Activated T-helper 17 cell treated with anti-CD3 and anti-CD28 coated beads, Interleukin-2, amount 50 U/mL, for 72 hours (primary cell): ENCODE measurements around the gene VPS54. TPM values are rescaled to one million over a fixed set of nuclear protein-coding genes. Genes with fewer than 3 reads are reported as not detected.

Experiments
- ATAC-seq: fragments of 150-1000 bp; cut with Tn5 transposase; replicated peaks from 2 replicates; pipeline ENCODE4 v1.10.0; 2021; ENCODE audit warnings: mild to moderate bottlenecking, moderate library complexity
- H3K27ac Mint-ChIP-seq: one replicate; pipeline ENCODE4 v1.8.0; 2022; ENCODE audit warnings: mixed read lengths
- H3K27me3 Mint-ChIP-seq: one replicate; pipeline ENCODE4 v1.8.0; 2022; ENCODE audit warnings: mixed read lengths
- H3K36me3 Mint-ChIP-seq: one replicate; pipeline ENCODE4 v1.8.0; 2022; ENCODE audit warnings: low read depth, mild to moderate bottlenecking, mixed read lengths
- H3K4me1 Mint-ChIP-seq: one replicate; pipeline ENCODE4 v1.8.0; 2022; ENCODE audit warnings: mixed read lengths
- H3K4me3 Mint-ChIP-seq: one replicate; pipeline ENCODE4 v1.8.0; 2022; ENCODE audit warnings: mild to moderate bottlenecking, mixed read lengths
- H3K9me3 Mint-ChIP-seq: one replicate; pipeline ENCODE4 v1.8.0; 2022; ENCODE audit warnings: mixed read lengths
- total RNA-seq, 2 donors: library from RNA; stranded (reverse); gene quantifications; one replicate each; pipeline ENCODE4 v1.2.3, GENCODE V29; 2022

Gene VPS54
- total RNA-seq, 2 donors from 2014 or later, result 7.9 to 13.7 TPM

DNA sequence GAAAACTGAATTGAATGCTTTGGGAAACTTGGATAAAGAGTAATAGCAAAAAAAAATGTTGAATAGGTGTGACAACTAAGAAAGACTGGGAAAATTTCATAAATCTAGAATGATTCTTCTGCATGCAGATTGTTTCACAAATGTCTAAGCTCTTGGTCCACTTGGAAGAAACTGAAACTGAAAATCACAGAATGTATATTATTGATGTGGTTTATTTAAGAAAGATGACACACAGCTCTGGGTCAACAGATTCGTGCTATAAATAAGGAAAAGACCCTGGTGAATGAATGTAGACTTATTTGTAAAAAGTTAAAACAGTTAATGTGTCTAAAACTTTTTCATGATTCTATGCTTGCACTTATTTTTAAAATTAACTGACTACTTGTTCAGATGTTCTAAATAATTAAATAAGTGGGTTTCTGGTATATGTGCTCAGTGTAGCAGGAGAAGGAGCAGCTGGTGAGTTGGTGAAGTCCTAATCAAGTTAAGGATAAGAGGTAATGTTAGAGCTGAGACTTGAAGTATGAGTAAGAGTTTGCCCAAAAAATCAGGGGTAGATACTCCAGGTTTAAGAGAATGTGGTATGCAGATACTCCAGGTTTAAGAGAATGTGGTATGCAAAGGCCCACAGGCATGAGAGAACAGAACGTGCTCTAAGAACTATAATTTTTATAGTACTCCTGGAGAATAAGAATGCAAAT lies 153.1 kb downstream of the VPS54 start:
- H3K36me3 Mint-ChIP-seq, result peaks cover 83% of the 10 kb centered on the region
- peaks cover 28% of the 10 kb centered on the region for H3K4me1 Mint-ChIP-seq
- ATAC-seq, result peak; percentile 56
- H3K27ac Mint-ChIP-seq, result peak overlapping the region; percentile 67
- no peak overlapping the region for H3K4me3 Mint-ChIP-seq
- H3K27me3 Mint-ChIP-seq, result no peaks in the 10 kb centered on the region
- H3K9me3 Mint-ChIP-seq, result no peaks in the 10 kb centered on the region

DNA sequence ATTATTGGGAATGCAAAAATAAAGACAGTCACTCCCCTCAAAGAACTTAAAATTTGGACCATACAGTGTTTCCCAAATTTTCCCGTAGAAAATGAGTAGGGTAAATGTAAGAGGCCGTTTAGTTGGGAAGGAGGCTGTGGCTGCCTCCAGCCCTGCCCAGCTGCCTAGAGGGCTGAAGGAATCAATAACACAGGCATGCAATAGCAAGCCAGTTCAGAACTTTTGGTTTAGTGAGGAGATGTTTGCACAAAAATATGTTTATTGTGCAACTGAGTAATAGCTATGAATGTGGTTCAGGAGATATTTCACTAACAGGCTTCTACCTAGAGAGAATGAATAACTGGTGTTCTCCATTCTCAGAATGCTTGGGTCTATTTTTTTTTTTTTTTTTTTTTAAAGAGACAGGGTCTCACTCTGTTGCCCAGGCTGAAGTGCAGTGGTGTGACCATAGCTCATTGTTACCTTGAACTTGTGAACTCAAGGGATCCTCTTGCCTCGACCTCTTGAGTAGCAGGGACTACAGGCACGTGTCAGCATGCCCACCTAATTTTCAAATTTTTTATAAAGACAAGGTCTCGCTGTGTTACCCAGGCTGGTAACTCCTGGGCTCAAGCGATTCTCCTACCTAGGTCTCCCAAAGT lies 153.9 kb downstream of the VPS54 start:
- Mint-ChIP-seq H3K27ac (no peak overlapping the region), H3K4me1 (peaks cover 32% of the 10 kb centered on the region), H3K27me3 (no peaks in the 10 kb centered on the region), H3K4me3 (no peak overlapping the region), H3K36me3 (peaks cover 86% of the 10 kb centered on the region), H3K9me3 (no peaks in the 10 kb centered on the region)
- ATAC-seq, result peak; percentile 13

DNA sequence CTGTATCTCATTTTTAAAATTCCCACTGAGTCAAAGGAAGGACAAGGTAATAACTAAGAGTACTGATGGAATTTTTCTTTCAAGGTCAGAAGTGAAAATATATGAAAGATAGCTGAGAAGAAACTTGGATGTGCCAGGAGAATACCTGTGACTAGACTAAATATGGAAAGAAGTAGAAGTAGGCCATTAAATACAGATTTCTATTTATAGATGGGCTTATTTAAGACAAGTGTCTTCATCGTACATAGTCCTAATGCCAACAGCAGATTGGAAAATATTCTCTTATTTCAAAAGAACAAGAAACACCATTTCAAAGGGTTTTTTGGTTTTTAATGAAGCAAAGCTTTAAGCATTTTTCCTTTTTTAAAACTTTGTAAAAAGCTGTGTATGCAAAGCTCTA lies 155.5 kb downstream of the VPS54 start:
- Mint-ChIP-seq H3K36me3 (peaks cover 90% of the 10 kb centered on the region), H3K4me1 (peaks cover 32% of the 10 kb centered on the region), H3K9me3 (no peaks in the 10 kb centered on the region), H3K27ac (peak overlapping the region; percentile 79), H3K4me3 (no peak overlapping the region), H3K27me3 (no peaks in the 10 kb centered on the region)
- no peak for ATAC-seq

DNA sequence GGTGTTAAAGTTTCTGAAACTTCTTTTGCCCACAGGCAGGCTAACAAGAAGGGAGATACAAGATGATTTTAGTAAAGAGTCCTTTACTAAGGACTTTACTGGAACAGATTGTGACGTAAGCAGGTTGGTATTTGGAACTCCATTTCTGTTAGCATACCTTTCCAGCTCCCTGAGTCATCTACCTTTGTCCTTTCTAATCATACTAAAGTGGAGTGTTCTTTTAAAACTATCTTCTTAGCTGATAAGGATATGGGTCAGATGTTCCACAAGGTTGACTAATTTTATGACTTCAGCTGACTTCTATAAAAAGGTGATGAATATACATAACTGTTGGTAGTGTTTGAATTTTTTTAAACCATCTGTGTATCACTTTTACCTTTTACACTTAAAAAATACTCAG lies 156.4 kb downstream of the VPS54 start:
- H3K27me3 Mint-ChIP-seq, result no peaks in the 10 kb centered on the region
- H3K36me3 Mint-ChIP-seq, result peaks cover 90% of the 10 kb centered on the region
- ATAC-seq, result peak; percentile 82
- H3K4me1 Mint-ChIP-seq, result peaks cover 35% of the 10 kb centered on the region
- peak overlapping the region; percentile 79 for H3K27ac Mint-ChIP-seq
- H3K4me3 Mint-ChIP-seq, result peak overlapping the region; percentile 54
- no peaks in the 10 kb centered on the region for H3K9me3 Mint-ChIP-seq

DNA sequence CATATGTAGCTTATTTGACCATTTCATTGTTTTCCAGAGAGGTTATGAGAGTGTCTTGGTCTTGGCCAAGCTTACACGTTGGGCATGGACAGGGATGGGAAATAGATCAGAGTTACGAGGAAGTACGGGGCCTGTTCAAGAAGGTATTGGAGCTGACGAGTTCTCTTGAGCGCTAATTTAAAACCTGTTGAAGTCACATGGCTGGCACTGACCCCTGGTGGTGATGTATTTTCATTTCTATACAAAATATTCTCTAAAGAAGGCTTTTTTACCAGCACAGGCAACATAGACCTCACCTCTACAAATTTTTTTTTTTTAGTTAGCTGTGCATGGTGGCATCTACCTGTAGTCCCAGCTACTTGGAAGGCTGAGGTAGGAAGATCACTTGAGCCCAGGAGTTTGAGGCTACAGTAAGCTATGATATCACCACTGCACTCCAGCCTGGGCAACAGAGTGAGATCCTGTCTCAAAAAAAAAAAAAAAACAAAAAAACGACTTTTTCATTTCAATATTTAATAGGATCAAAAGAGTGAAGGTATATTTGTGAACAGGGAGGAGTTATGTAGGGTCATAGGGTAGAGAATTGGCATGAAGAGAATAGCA lies 157.9 kb downstream of the VPS54 start:
- Mint-ChIP-seq H3K4me1 (peaks cover 33% of the 10 kb centered on the region), H3K36me3 (peaks cover 96% of the 10 kb centered on the region), H3K9me3 (no peaks in the 10 kb centered on the region), H3K4me3 (no peak overlapping the region), H3K27ac (peak overlapping the region; percentile 68), H3K27me3 (no peaks in the 10 kb centered on the region)
- peak; percentile 15 for ATAC-seq

DNA sequence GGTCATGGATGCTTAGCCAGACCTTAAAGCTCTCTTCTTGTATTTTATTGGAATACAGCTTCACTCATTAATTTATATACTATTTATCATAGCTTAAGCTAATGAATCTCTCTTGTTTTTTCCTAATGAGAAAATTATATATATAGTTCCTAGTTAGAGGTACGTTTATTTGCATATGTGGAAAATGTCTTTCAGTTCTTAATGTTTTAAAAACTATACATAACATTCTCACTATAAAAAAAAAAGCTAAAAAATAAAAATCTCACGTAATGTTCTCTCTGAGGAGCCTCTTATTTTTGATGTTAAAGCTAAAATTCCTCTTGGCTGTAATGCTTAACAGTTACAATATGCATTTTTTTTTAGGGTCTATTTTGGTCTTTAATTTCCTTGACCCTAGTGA lies 160.9 kb downstream of the VPS54 start:
- Mint-ChIP-seq H3K4me3 (no peak overlapping the region), H3K4me1 (peaks cover 38% of the 10 kb centered on the region), H3K36me3 (peaks cover 78% of the 10 kb centered on the region), H3K9me3 (no peaks in the 10 kb centered on the region), H3K27me3 (no peaks in the 10 kb centered on the region), H3K27ac (peak overlapping the region; percentile 52)
- ATAC-seq, result no peak

DNA sequence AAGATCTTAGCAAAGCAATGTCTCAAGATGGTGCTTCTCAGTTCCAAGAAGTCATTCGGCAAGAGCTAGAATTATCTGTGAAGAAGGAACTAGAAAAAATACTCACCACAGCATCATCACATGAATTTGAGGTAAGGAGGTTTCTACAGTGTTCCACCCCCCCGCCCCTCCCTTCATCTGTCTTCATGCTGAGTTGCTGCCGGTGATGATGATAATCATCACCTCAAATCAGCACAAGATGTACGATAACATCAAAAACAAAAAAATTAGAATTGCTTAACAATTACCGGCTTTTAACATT lies 163.0 kb downstream of the VPS54 start:
- peaks cover 4% of the 10 kb centered on the region for H3K9me3 Mint-ChIP-seq
- no peaks in the 10 kb centered on the region for H3K27me3 Mint-ChIP-seq
- H3K36me3 Mint-ChIP-seq, result peaks cover 62% of the 10 kb centered on the region
- peak overlapping the region; percentile 65 for H3K27ac Mint-ChIP-seq
- peaks cover 49% of the 10 kb centered on the region for H3K4me1 Mint-ChIP-seq
- H3K4me3 Mint-ChIP-seq, result peak overlapping the region; percentile 78
- peak; percentile 95 for ATAC-seq

DNA sequence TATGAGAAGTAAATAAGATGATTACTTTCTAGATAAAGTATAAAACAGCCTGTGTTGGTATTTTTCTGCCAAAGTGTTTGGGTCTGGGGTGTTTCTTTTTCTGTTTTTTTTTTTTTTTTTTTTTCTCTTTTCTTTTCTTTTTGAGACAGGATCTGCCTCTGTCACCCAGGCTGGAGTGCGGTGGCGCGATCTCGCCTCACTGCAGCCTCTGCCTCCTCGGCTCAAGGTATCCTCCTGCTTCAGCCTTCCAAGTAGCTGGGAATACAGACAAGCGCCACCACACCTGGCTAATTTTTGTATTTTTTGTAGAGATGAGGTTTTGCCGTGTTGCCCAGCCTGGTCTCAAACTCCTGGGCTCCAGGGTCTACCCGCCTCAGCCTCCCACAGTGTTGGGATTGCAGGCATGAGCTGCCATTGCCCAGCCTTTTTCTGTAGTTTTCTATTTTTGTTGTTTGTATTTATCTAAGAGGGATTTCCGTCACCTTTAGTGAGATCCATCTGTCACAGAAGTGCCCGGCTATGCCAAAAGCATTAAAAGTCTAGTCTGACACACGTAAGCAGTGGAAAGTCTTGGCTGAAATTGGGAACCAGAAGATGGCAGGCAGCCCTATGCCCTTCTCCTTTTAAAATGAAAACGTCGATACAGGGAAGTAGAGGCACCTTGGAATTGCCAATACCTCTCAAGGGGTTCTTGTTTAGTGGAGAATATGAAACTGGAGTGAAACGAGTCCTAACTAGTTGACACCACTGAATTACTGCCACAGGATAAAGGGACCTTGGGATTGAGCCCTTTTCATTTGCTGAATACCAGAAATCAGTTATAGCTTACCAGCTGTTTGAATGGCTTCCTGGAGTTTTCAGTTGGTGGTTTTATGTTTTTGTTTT lies 163.6 kb downstream of the VPS54 start:
- H3K27me3 Mint-ChIP-seq, result no peaks in the 10 kb centered on the region
- peaks cover 58% of the 10 kb centered on the region for H3K36me3 Mint-ChIP-seq
- H3K4me3 Mint-ChIP-seq, result peak overlapping the region; percentile 78
- H3K4me1 Mint-ChIP-seq, result peaks cover 49% of the 10 kb centered on the region
- ATAC-seq, result no peak
- H3K9me3 Mint-ChIP-seq, result peaks cover 4% of the 10 kb centered on the region
- peak overlapping the region; percentile 65 for H3K27ac Mint-ChIP-seq

DNA sequence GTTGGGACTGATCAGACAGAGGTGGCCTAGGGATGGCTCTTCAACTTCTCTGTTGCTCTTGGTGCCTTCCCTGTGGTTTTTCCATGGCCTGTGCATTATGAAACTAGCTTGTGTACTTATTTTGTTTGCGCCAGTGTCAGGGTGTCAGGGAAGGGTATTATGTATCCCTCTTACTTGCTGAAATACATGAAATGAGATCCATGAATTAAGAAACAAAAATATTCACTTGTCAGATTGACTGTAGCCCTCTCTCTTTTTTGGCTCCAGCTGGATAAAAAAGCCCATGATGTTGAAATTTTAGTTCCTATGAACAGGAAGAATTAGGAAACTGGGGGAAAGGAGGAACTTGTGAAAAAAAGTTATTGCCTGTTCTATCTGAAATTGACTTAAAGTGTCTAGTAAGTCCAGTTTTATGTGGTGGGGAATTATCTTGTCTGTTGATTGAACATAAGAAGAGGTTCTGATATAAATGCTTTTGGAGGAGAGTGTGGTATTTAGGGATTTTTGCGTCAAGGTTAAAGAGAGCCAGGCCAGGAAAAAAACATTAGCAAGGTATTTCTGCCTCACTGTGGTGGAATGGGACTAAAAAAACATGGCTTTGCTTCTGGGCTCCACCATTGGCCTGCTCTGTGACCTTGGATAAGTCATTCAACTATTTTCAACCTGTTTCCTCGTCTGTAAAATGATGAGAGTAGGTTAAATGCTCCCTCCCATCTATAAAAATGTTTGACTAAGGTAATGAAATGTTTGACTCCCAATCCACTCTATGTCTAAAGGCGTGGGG lies 165.5 kb downstream of the VPS54 start:
- Mint-ChIP-seq H3K4me1 (peaks cover 56% of the 10 kb centered on the region), H3K4me3 (peak overlapping the region; percentile 78), H3K36me3 (peaks cover 44% of the 10 kb centered on the region), H3K27me3 (no peaks in the 10 kb centered on the region), H3K9me3 (peaks cover 4% of the 10 kb centered on the region), H3K27ac (peak overlapping the region; percentile 65)
- ATAC-seq, result no peak

DNA sequence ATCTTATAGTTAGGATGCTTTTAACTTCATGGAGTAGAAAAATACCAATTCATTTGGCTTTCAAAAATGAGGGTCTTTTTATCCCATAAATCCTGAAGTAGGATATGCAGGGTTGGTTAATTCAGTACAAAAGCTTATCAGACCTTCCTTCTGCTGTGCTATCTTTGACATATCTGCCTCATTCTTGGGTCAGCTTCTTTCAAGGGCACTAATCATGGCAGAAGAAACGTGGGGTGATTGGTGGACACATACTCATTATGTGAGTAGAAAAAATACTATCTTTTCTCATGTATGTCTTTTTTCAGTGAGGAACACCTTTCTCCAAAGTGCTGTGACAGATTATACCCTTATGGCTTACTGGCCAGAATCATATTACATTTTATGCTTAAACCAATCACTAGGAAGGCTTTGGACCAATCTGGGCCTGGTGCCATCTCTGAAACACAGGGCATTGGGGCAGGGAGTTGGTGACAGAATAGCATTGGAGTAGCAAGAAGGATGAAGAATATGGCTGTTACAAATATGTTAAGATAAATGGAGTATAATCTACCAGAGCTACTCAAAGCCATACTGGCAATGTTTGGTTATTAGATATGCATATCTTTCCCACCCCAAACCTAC lies 167.4 kb downstream of the VPS54 start:
- Mint-ChIP-seq H3K27ac (peak overlapping the region; percentile 12), H3K4me1 (peaks cover 60% of the 10 kb centered on the region), H3K9me3 (peaks cover 4% of the 10 kb centered on the region), H3K4me3 (no peak overlapping the region), H3K27me3 (no peaks in the 10 kb centered on the region), H3K36me3 (peaks cover 35% of the 10 kb centered on the region)
- ATAC-seq, result no peak

DNA sequence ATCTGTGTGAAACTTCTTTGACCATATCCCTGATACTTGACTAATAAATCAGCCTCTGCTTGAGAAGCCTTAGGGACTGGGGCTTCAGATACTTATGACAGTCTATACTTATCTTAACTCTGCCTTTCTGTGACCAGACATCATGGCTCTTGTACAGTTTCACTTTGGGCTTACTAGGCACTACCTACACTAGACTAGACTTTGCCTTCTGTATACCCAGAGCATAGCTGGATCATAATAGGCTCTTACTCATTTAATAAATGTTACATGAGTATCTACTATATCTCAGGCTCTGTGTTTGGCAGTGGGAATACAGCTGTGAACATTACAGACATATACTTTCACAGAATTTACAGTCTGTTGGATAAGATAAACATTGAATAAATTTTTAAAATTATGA lies 168.6 kb downstream of the VPS54 start:
- Mint-ChIP-seq H3K27me3 (no peaks in the 10 kb centered on the region), H3K9me3 (peaks cover 4% of the 10 kb centered on the region), H3K36me3 (peaks cover 34% of the 10 kb centered on the region)

DNA sequence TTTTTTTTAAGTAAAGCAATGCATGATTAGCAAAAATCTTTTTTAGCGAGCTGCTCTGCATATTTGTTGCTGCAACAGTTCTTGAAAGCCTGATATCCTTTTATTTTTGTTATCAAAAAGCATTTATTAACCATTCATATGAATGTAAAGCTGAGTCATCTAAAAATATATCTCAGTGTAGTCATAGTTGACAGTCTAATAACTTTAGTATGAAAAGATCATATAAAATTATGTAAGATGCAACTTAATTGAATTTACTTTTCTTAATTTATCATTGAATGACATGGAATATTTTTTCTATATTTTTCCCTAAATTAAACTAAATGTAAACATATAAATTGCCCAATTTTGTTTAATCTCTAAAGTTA lies 169.0 kb downstream of the VPS54 start:
- peaks cover 4% of the 10 kb centered on the region for H3K9me3 Mint-ChIP-seq
- no peaks in the 10 kb centered on the region for H3K27me3 Mint-ChIP-seq
- peaks cover 56% of the 10 kb centered on the region for H3K4me1 Mint-ChIP-seq
- ATAC-seq, result no peak
- H3K36me3 Mint-ChIP-seq, result peaks cover 36% of the 10 kb centered on the region
- no peak overlapping the region for H3K27ac Mint-ChIP-seq
- no peak overlapping the region for H3K4me3 Mint-ChIP-seq

More for the DNA sequence above, 168.6 kb downstream of the VPS54 start:
- Mint-ChIP-seq H3K4me3 (no peak overlapping the region), H3K4me1 (peaks cover 55% of the 10 kb centered on the region), H3K27ac (peak overlapping the region; percentile 12)
- ATAC-seq, result peak; percentile 80

DNA sequence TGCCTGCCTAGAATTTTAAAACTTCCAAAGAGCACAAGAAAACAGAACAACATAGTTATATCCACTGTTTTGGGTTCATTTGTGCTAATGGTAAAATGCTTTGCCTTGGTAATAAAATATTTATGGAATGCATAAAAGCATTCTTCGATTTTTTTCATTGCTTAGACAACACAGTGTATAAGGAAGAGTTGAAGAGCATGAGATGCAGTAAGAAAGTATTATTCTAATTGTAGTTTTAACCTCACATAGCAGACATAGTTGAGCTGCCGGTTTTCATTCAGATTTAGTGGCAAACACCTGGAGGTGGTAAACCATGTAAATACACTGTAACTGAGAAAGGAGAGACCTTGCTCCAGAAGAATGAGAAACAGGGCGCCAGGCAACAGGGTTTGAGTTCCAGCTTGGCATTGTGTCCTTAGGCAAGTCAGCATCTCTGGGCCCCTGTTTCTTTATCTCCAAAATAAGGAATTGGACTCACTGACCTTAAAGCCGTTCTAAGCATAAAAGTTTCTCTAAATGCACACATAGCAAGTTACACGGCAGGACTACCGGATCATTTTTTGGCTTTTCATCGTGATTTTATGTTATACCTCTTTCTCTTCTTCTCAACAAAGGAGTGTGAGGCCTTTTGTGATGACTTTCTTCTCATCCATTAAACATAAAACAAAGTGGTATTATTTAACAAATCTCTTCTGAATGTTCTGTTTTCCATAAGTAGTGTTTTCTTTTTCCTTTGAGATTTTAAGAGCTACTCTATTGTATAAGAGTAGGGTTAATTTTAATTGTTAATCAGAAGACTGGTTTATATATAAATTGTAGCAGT lies 169.6 kb downstream of the VPS54 start:
- Mint-ChIP-seq H3K27ac (peak overlapping the region; percentile 69), H3K9me3 (peaks cover 4% of the 10 kb centered on the region), H3K36me3 (peaks cover 42% of the 10 kb centered on the region), H3K4me3 (peak overlapping the region; percentile 38), H3K4me1 (peaks cover 52% of the 10 kb centered on the region), H3K27me3 (no peaks in the 10 kb centered on the region)
- ATAC-seq, result no peak
